SU-DHL-6 (cell line): Measurements from ENCODE around the gene SPN.
"Not testable (repeated sequence)": the region's sequence is repeated elsewhere in the genome, so short reads cannot be mapped to it uniquely, and the experiment has no call there.

ENCODE experiments used
- H2AFZ ChIP-seq: fragments of 200-600 bp; sonication (generic); 2 replicates; pipeline ENCODE4 v1.6.1; 2014; ENCODE audit warnings: low read depth, mild to moderate bottlenecking, moderate library complexity, mixed read lengths, antibody characterized with exemption, low read length; ENCODE audit not compliant: severe bottlenecking
- H3F3A ChIP-seq: fragments of 200-600 bp; shearing (Covaris generic); 2 replicates; pipeline ENCODE4 v1.6.0; 2016; ENCODE audit warnings: antibody characterized with exemption, mild to moderate bottlenecking; ENCODE audit not compliant: insufficient read depth
- H3K27ac ChIP-seq: fragments of 200-600 bp; sonication (generic); 2 replicates; pipeline ENCODE4 v1.5.1; 2016; ENCODE audit warnings: low read depth, mild to moderate bottlenecking, low read length, moderate library complexity, mixed read lengths
- H3K27me3 ChIP-seq: fragments of 200-600 bp; sonication (generic), shearing (Covaris generic); 2 replicates; pipeline ENCODE4 v1.6.0; 2014; ENCODE audit warnings: mild to moderate bottlenecking, low read length
- H3K36me3 ChIP-seq: fragments of 200-600 bp; sonication (generic); 2 replicates; pipeline ENCODE4 v1.6.1; 2014; ENCODE audit warnings: mild to moderate bottlenecking, low read length, mixed read lengths
- H3K4me2 ChIP-seq: fragments of 300-600, 200-600 bp; shearing (Covaris generic), sonication (generic); 2 replicates; pipeline ENCODE4 v1.6.0; 2014; ENCODE audit warnings: low read length, low read depth, mild to moderate bottlenecking; ENCODE audit not compliant: poor library complexity, severe bottlenecking
- H3K4me3 ChIP-seq: fragments of 200-600 bp; sonication (generic); 2 replicates; pipeline ENCODE4 v1.5.1; 2014; ENCODE audit warnings: antibody characterized with exemption, low read length, mild to moderate bottlenecking, mixed read lengths; ENCODE audit not compliant: insufficient read depth, poor library complexity, severe bottlenecking
- H3K79me2 ChIP-seq: fragments of 200-600 bp; sonication (generic); 2 replicates; pipeline ENCODE4 v1.6.1; 2014; ENCODE audit warnings: mild to moderate bottlenecking, low read length, moderate library complexity; ENCODE audit not compliant: insufficient read depth
- H3K9ac ChIP-seq: fragments of 200-600 bp; sonication (generic); 2 replicates; pipeline ENCODE4 v1.7.0; 2014; ENCODE audit warnings: mild to moderate bottlenecking, low read length
- H3K9me2 ChIP-seq: fragments of 200-600 bp; sonication (generic); replicated peaks from 2 replicates; pipeline ENCODE4 v1.6.1; 2014; ENCODE audit warnings: low read length; ENCODE audit not compliant: insufficient read depth
- H3K9me3 ChIP-seq: fragments of 200-600 bp; sonication (generic); 2 replicates; pipeline ENCODE4 v1.6.1; 2014; ENCODE audit warnings: low read length, mixed read lengths; ENCODE audit not compliant: insufficient read depth
- H4K20me1 ChIP-seq: fragments of 200-600 bp; sonication (generic); 2 replicates; pipeline ENCODE4 v1.6.1; 2014; ENCODE audit warnings: low read depth, mild to moderate bottlenecking, antibody characterized with exemption, low read length, moderate library complexity, mixed read lengths
- CTCF ChIP-seq: fragments of 200-600 bp; sonication (generic); IDR thresholded peaks from one replicate; pipeline ENCODE4 v1.5.1; 2017; ENCODE audit warnings: antibody characterized with exemption, mild to moderate bottlenecking, low read length, moderate library complexity; ENCODE audit not compliant: insufficient read depth, poor library complexity, severe bottlenecking
- EZH2phosphoT487 ChIP-seq: fragments of 200-600 bp; sonication (generic), shearing (Covaris generic); conservative IDR thresholded peaks from 2 replicates; pipeline ENCODE4 v1.6.1; 2018; ENCODE audit warnings: mild to moderate bottlenecking, antibody characterized with exemption, low read length, moderate library complexity, mixed read lengths

Gene SPN

GRCh38 chr16:29686740-29687332, 23.8 kb downstream of the SPN start:
- H3K27ac ChIP-seq, result no peak overlapping the region
- H3K4me2 ChIP-seq, result no peak overlapping the region

GRCh38 chr16:29687755-29688154, 24.7 kb downstream of the SPN start:
- no peak overlapping the region for H2AFZ ChIP-seq
- H4K20me1 ChIP-seq, result no peaks in the 10 kb centered on the region
- H3K4me2 ChIP-seq, result no peak overlapping the region
- no peaks in the 10 kb centered on the region for H3F3A ChIP-seq
- H3K9me3 ChIP-seq, result no peaks in the 10 kb centered on the region
- no peak for TF ChIP-seq EZH2phosphoT487
- TF ChIP-seq CTCF, result no peak
- no peaks in the 10 kb centered on the region for H3K27me3 ChIP-seq
- no peaks in the 10 kb centered on the region for H3K9me2 ChIP-seq
- H3K27ac ChIP-seq, result no peak overlapping the region
- no peaks in the 10 kb centered on the region for H3K79me2 ChIP-seq
- H3K4me3 ChIP-seq, result no peak overlapping the region
- no peak overlapping the region for H3K9ac ChIP-seq
- H3K36me3 ChIP-seq, result no peaks in the 10 kb centered on the region

More at GRCh38 chr16:29686740-29687332, 23.8 kb downstream of the SPN start:
- no peaks in the 10 kb centered on the region for H4K20me1 ChIP-seq
- no peak overlapping the region for H2AFZ ChIP-seq
- no peaks in the 10 kb centered on the region for H3F3A ChIP-seq
- H3K9me2 ChIP-seq, result no peaks in the 10 kb centered on the region
- no peaks in the 10 kb centered on the region for H3K27me3 ChIP-seq
- H3K79me2 ChIP-seq, result no peaks in the 10 kb centered on the region
- no peaks in the 10 kb centered on the region for H3K9me3 ChIP-seq
- TF ChIP-seq CTCF, result no peak
- no peak for TF ChIP-seq EZH2phosphoT487
- no peaks in the 10 kb centered on the region for H3K36me3 ChIP-seq
- no peak overlapping the region for H3K4me3 ChIP-seq
- H3K9ac ChIP-seq, result no peak overlapping the region

GRCh38 chr16:29688172-29688571, 25.1 kb downstream of the SPN start:
- Histone ChIP-seq H3K79me2 (no peaks in the 10 kb centered on the region), H3K27ac (no peak overlapping the region), H3K9me2 (no peaks in the 10 kb centered on the region), H4K20me1 (no peaks in the 10 kb centered on the region), H3K27me3 (no peaks in the 10 kb centered on the region), H3K4me2 (no peak overlapping the region), H3K9me3 (no peaks in the 10 kb centered on the region), H2AFZ (no peak overlapping the region), H3K36me3 (no peaks in the 10 kb centered on the region), H3K9ac (no peak overlapping the region), H3K4me3 (no peak overlapping the region), H3F3A (no peaks in the 10 kb centered on the region)
- TF ChIP-seq CTCF, result no peak
- no peak for TF ChIP-seq EZH2phosphoT487

- not testable (repeated sequence) for H2AFZ ChIP-seq, H3K4me2 ChIP-seq, H3F3A ChIP-seq, H3K9me2 ChIP-seq, H3K27me3 ChIP-seq, H3K27ac ChIP-seq, H4K20me1 ChIP-seq, H3K9ac ChIP-seq, H3K36me3 ChIP-seq, H3K79me2 ChIP-seq, H3K4me3 ChIP-seq, H3K9me3 ChIP-seq
Observed at GRCh38 chr16:29689490-29690351, 26.7 kb downstream of the SPN start.

GRCh38 chr16:29692606-29693005, 29.6 kb downstream of the SPN start:
- H3K36me3 ChIP-seq, H3K4me2 ChIP-seq, H3K27me3 ChIP-seq, H3K27ac ChIP-seq, H3K9me2 ChIP-seq, H3K9ac ChIP-seq, H3K4me3 ChIP-seq, H3K79me2 ChIP-seq, H3F3A ChIP-seq, H4K20me1 ChIP-seq, H3K9me3 ChIP-seq, H2AFZ ChIP-seq: not testable (repeated sequence)
